K562 (cell line): ENCODE data around the gene DND1. TPM values are rescaled to one million over a fixed set of nuclear protein-coding genes. Genes with fewer than 3 reads are reported as not detected.

ENCODE experiments used
- CEBPB ChIP-seq: fragments of 450-650 bp; IDR thresholded peaks from 2 replicates; pipeline ENCODE4 v1.6.1; 2016; ENCODE audit warnings: missing genetic modification characterization, missing compliant biosample characterization
- EGR1 ChIP-seq: fragments of 450-650 bp; conservative IDR thresholded peaks from 2 replicates; pipeline ENCODE4 v1.6.1; 2017; ENCODE audit warnings: mild to moderate bottlenecking
- ELF4 ChIP-seq: fragments of 450-650 bp; formaldehyde crosslinking; IDR thresholded peaks from 2 replicates; pipeline ENCODE4 v1.4.0; 2022; ENCODE audit warnings: missing genetic modification characterization
- FOXJ3 ChIP-seq: sonication (generic); formaldehyde crosslinking; IDR thresholded peaks from 2 replicates; pipeline ENCODE4 v1.4.0; 2020; ENCODE audit warnings: mild to moderate bottlenecking, missing genetic modification reagents
- FOXK1 ChIP-seq: sonication (generic); formaldehyde crosslinking; IDR thresholded peaks from 2 replicates; pipeline ENCODE4 v1.8.0; 2022; ENCODE audit warnings: missing genetic modification reagents, mild to moderate bottlenecking, borderline replicate concordance
- HEY1 ChIP-seq: fragments of 250-450 bp; sonication (Bioruptor Pico); IDR thresholded peaks from 2 replicates; pipeline ENCODE4 v1.5.0; 2020; ENCODE audit warnings: mild to moderate bottlenecking, moderate library complexity, borderline replicate concordance
- KLF10 ChIP-seq: fragments of 250-450 bp; sonication (Bioruptor Pico); IDR thresholded peaks from 2 replicates; pipeline ENCODE4 v1.6.1; 2021; ENCODE audit warnings: matching md5 sums
- LCOR ChIP-seq: sonication (generic); formaldehyde crosslinking; IDR thresholded peaks from 2 replicates; pipeline ENCODE4 v1.8.0; 2022; ENCODE audit warnings: mild to moderate bottlenecking, missing genetic modification reagents
- NFATC3 ChIP-seq: fragments of 450-650 bp; IDR thresholded peaks from 2 replicates; pipeline ENCODE4 v1.6.1; 2017; ENCODE audit warnings: mild to moderate bottlenecking
- POLR2A ChIP-seq: fragments of 450-650 bp; conservative IDR thresholded peaks from 2 replicates; pipeline ENCODE4 v1.6.1; 2016
- POLR2AphosphoS5 ChIP-seq: IDR thresholded peaks from 2 replicates; pipeline ENCODE4 v1.6.1; 2011; ENCODE audit warnings: mild to moderate bottlenecking, low read depth, low read length, moderate library complexity; ENCODE audit not compliant: control insufficient read depth, insufficient read depth
- RBM17 ChIP-seq: fragments of 200-400 bp; formaldehyde crosslinking; IDR thresholded peaks from 2 replicates; pipeline ENCODE4 v1.6.1; 2017; ENCODE audit warnings: low read depth, mild to moderate bottlenecking, low read length, borderline replicate concordance
- SMC3 ChIP-seq: conservative IDR thresholded peaks from 2 replicates; pipeline ENCODE4 v1.6.1; 2011; ENCODE audit warnings: low read depth, low read length, improper control_type of control experiment; ENCODE audit not compliant: insufficient read depth
- SUPT5H ChIP-seq: fragments of 450-650 bp; IDR thresholded peaks from 2 replicates; pipeline ENCODE4 v1.6.1; 2016
- XRCC5 ChIP-seq: fragments of 200-400 bp; formaldehyde crosslinking; IDR thresholded peaks from 2 replicates; pipeline ENCODE4 v1.6.1; 2017; ENCODE audit warnings: low read depth, mild to moderate bottlenecking, low read length
- ZFP36 ChIP-seq: fragments of 150-350 bp; IDR thresholded peaks from 2 replicates; pipeline ENCODE4 v1.6.1; 2018; ENCODE audit warnings: low read length, low read depth; ENCODE audit not compliant: partially characterized antibody
- ZNF124 ChIP-seq: sonication (generic); formaldehyde crosslinking; IDR thresholded peaks from 2 replicates; pipeline ENCODE4 v1.8.1; 2022; ENCODE audit warnings: missing genetic modification reagents
- ZNF24 ChIP-seq: fragments of 450-650 bp; IDR thresholded peaks from 2 replicates; pipeline ENCODE4 v1.6.1; 2016
- polyA plus RNA-seq, 8 experiments: library from polyadenylated mRNA; depleted of rRNA in 4 of 8; stranded (reverse) in 5 of 8; unstranded in 3 of 8; fragments of >200 nt; fragmentation: Nextera tagmentation in 2 of 8; fragmentation: Illumina TruSeq in 1 of 8; extraction: Ambion mirVana in 2 of 8; extraction: Trizol in 1 of 8; gene quantifications; 2 replicates each; pipeline versions ENCODE4 v1.2.1 to v1.2.3, GENCODE V29; 2011 to 2014; ENCODE audit warnings: inconsistent platforms in 1 of 8, missing spikeins in 1 of 8
- total RNA-seq, 7 experiments: library from RNA; depleted of rRNA in 6 of 7; stranded (reverse); fragments of >200 nt in 6 of 7; fragmentation: Illumina TruSeq in 2 of 7; extraction: Trizol in 2 of 7; gene quantifications; 2 replicates each; pipeline versions ENCODE4 v1.2.1 to v1.2.3, GENCODE V29; 2011 to 2021; ENCODE audit warnings: low replicate concordance in 1 of 7
- TF ChIP-seq, protein P1 (sequence below), 2 experiments: IDR thresholded peaks in 1 of 2; conservative IDR thresholded peaks in 1 of 2; 2 replicates each; pipeline ENCODE4 v1.6.1; 2016; ENCODE audit warnings: low read depth in 2 of 2, mild to moderate bottlenecking in 1 of 2, missing compliant biosample characterization in 1 of 2, missing genetic modification characterization in 1 of 2, moderate library complexity in 1 of 2
- TF ChIP-seq, protein P2 (sequence below): fragments of 200-800 bp; sonication (Bioruptor generic); IDR thresholded peaks from 2 replicates; pipeline ENCODE4 v1.6.1; 2017; ENCODE audit warnings: missing genetic modification characterization, missing compliant biosample characterization
- TF ChIP-seq, protein P3 (sequence below): sonication (generic); formaldehyde crosslinking; IDR thresholded peaks from 2 replicates; pipeline ENCODE4 v1.8.0; 2023; ENCODE audit warnings: mild to moderate bottlenecking, missing genetic modification reagents

Gene DND1
- total and polyA plus RNA-seq, 9 of the 15 experiments (the other 6 are each of a cell fraction or from before 2014, with no cell fraction given): 0.37 to 2.0 (median 0.90) TPM; not detected in 3

DNA sequence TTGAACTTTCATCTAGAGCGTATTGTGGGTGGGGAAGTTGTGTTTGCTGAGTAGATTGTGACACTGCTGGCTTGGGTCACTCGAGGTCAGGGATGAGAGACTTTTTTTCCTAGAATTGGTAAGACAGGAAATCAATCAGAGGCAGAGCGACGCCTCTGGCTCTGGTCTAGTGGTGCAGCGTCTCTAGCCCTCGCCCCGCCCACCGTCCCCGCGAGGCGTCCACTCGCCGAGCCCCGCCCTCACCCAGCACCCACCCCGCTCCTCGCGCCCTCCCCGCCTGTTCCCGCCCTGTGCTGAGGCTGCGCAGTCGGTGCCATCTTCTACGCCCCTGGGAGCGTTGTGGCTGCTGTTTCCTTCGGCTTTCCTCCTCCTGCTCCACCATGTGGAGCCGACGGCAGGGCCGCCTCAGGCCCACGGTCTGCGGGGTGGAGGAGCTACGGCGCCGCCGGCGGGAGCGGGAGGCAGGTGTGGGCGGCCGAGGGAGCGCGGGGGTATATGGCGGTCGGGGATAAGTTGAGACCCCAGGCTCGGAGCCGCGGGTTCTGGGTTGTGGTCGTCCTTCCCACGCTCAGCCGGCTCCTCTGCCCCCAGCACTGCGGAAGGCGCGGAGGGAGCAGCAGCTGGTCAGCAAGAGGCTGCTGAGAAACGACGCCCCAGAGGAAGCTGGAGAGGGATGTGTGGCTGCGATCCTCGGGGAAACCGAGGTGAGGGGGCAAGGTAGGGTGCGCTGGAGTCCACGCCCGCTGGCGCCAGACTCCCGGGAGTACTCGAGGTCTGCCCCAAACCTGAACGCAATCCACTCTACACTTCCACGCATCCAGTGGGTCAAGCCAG lies 34.0 kb downstream of the DND1 start, which contains the start of gene TMCO6 (continued):
- TF ChIP-seq, protein P1, sequence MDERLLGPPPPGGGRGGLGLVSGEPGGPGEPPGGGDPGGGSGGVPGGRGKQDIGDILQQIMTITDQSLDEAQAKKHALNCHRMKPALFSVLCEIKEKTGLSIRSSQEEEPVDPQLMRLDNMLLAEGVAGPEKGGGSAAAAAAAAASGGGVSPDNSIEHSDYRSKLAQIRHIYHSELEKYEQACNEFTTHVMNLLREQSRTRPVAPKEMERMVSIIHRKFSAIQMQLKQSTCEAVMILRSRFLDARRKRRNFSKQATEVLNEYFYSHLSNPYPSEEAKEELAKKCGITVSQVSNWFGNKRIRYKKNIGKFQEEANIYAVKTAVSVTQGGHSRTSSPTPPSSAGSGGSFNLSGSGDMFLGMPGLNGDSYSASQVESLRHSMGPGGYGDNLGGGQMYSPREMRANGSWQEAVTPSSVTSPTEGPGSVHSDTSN (CRISPR knock-in tag; IDR thresholded peaks at IDR 0.05; ENCODE audit: low read depth): peak; percentile 42; the same call in 1 of the 2 replicates
- TF ChIP-seq, protein P1 (tag; conservative IDR thresholded peaks at IDR 0.05; ENCODE audit: low read depth): peak; percentile 92
- TF ChIP-seq LCOR (CRISPR knock-in tag) (peak; percentile 84), KLF10 (CRISPR knock-in tag) (no peak), HEY1 (no peak), ZFP36 (no peak), POLR2A (peak; percentile 83), SMC3 (peak; percentile 24; the same call in 1 of the 2 replicates), SUPT5H (peak; percentile 88), EGR1 (peak; percentile 33), POLR2AphosphoS5 (peak; percentile 67), ZNF124 (CRISPR knock-in tag) (no peak), FOXK1 (CRISPR knock-in tag) (no peak), XRCC5 (no peak), CEBPB (tag) (peak; percentile 96), NFATC3 (no peak), ZNF24 (no peak), ELF4 (peak; percentile 16; the same call in 1 of the 2 replicates), FOXJ3 (CRISPR knock-in tag) (no peak), RBM17 (no peak)
- TF ChIP-seq, protein P2, sequence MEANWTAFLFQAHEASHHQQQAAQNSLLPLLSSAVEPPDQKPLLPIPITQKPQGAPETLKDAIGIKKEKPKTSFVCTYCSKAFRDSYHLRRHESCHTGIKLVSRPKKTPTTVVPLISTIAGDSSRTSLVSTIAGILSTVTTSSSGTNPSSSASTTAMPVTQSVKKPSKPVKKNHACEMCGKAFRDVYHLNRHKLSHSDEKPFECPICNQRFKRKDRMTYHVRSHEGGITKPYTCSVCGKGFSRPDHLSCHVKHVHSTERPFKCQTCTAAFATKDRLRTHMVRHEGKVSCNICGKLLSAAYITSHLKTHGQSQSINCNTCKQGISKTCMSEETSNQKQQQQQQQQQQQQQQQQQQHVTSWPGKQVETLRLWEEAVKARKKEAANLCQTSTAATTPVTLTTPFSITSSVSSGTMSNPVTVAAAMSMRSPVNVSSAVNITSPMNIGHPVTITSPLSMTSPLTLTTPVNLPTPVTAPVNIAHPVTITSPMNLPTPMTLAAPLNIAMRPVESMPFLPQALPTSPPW (CRISPR knock-in tag): peak; percentile 97
- TF ChIP-seq, protein P3, sequence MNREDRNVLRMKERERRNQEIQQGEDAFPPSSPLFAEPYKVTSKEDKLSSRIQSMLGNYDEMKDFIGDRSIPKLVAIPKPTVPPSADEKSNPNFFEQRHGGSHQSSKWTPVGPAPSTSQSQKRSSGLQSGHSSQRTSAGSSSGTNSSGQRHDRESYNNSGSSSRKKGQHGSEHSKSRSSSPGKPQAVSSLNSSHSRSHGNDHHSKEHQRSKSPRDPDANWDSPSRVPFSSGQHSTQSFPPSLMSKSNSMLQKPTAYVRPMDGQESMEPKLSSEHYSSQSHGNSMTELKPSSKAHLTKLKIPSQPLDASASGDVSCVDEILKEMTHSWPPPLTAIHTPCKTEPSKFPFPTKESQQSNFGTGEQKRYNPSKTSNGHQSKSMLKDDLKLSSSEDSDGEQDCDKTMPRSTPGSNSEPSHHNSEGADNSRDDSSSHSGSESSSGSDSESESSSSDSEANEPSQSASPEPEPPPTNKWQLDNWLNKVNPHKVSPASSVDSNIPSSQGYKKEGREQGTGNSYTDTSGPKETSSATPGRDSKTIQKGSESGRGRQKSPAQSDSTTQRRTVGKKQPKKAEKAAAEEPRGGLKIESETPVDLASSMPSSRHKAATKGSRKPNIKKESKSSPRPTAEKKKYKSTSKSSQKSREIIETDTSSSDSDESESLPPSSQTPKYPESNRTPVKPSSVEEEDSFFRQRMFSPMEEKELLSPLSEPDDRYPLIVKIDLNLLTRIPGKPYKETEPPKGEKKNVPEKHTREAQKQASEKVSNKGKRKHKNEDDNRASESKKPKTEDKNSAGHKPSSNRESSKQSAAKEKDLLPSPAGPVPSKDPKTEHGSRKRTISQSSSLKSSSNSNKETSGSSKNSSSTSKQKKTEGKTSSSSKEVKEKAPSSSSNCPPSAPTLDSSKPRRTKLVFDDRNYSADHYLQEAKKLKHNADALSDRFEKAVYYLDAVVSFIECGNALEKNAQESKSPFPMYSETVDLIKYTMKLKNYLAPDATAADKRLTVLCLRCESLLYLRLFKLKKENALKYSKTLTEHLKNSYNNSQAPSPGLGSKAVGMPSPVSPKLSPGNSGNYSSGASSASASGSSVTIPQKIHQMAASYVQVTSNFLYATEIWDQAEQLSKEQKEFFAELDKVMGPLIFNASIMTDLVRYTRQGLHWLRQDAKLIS: peak; percentile 35; the same call in 1 of the 2 replicates
